T follicular helper cell (primary cell): ENCODE results near the gene SLC1A6.
"Not testable (repeated sequence)": the region's sequence is repeated elsewhere in the genome, so short reads cannot be mapped to it uniquely, and the experiment has no call there.

Experiments
- DNase-seq: peaks from one replicate; pipeline ENCODE4 v3.0.0-alpha.2; 2020; ENCODE audit warnings: low read depth

The SLC1A6 gene

GRCh38 chr19:14957464-14957863, 22.2 kb downstream of the SLC1A6 start:
- no peak for DNase-seq

DNA sequence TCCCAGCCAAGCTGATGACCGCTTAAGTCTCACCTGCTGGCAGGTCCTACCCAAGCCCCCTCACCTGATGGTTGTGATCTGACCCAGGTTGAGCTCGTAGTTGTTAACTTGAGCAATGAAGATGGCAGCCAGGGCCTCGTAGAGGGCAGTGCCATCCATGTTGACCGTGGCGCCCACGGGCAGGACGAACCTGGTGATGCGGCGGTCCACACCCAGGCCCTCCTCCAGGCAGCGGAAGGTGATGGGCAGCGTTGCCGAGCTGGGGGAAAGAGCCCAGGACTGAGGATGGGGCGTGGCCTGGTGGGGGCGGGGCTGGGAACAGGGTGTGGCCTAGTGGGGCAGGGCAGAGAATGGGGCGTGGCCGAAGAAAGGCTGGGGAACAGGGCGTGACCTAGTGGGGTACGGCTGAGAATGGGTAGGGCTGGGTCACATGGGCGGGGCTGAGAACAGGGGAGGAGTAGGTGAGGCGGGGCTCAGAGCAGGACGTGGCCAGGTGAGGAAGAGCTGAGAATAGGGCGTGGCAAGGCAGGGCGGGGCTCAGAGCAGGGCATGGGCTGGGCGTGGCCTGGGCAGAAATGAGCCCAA, 25.5 kb downstream of the SLC1A6 start:
- no peak for DNase-seq

- no peak for DNase-seq
These were observed 26.9 kb downstream of the SLC1A6 start for GRCh38 chr19:14952767-14953166.

- DNase-seq, result no peak
These were observed 29.2 kb downstream of the SLC1A6 start for GRCh38 chr19:14950421-14950820.

- no peak for DNase-seq
These were observed 29.8 kb downstream of the SLC1A6 start for GRCh38 chr19:14949876-14950275.

- not testable (repeated sequence) for DNase-seq
These were observed 30.3 kb downstream of the SLC1A6 start for GRCh38 chr19:14949413-14949812.

DNA sequence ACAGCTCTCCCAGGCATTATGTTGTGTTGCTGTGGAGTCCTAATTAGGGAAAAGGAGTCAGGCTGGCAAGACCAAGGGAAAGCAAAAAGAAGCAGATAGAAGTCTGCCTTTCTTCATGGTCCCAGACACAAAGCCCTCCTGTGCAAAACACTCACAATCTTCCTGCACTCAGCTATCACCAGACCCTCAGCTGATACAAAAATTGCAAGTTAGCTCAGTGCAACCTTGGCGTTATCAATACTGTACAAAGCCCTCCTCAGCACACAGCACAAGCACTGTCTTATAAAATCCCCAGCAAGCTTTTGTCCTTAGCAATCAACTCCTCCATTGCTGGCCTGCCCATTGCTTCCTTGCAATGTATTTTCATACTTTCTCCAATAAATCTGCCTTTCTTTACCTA, 35.2 kb downstream of the SLC1A6 start:
- no peak for DNase-seq

DNA sequence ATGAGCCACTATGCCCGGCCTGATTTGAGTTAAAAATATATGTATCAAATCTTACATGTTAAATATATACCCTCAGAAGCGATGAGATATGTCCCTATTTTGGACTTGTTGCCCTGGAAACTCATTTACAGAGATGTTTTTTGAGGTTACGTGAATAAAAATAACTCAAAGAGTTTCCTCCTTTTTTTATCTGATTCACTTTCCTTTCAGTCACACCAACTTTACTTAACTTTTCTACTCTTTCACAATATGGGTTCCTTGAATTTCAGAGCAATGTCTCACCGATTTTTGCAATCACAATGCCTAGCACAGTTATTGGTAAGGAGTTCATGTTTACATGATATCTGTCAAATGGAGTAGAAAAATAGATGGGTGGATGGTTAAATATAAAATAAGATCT, 36.1 kb downstream of the SLC1A6 start:
- no peak for DNase-seq

- no peak for DNase-seq
These were observed 38.5 kb downstream of the SLC1A6 start, which contains the start of gene OR7C2 for GRCh38 chr19:14941189-14941588. TSS of gene OR7C2 (plus strand) at chr19:14941489. CDS start at chr19:14941489, 0 bp downstream.

DNA sequence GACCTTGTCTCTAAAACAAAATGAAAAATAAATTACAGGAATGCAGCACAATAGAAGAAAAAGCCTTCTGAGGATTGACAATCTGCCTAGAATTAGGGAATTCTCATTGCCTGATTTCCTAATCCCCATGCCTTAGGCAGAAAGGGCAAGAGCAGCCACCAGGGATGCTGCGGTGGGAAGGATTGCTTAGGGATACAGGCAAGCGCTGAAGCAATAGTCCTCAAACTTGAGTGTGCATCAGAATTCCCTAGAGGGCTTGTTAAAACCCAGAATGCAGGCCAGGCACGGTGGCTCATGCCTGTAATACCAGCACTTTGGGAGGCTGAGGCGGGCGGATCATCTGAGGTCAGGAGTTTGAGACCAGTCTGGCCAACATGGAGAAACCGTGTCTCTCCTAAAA, 39.4 kb downstream of the SLC1A6 start:
- DNase-seq, result no peak

- no peak for DNase-seq
These were observed 46.2 kb downstream of the SLC1A6 start for GRCh38 chr19:14933506-14933905.

DNA sequence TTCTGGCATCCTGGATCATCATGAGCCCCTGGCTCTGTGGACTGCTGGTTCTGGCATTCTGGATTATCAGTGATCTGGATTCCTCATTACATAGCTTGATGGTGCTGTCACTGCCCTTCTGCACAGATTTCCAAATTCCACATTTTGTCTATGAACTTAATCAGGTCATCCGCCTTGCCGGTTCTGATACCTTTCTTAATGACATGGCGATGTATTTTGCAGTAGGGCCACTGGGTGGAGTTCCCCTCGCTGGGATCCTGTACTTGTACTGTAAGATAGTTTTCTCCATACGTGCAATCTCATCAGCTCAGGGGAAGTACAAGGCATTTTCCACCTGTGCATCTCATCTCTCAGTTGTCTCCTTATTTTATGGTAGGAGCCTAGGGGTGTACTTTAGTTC, 62.8 kb downstream of the SLC1A6 start:
- no peak for DNase-seq

- no peak for DNase-seq
These were observed 64.5 kb downstream of the SLC1A6 start for GRCh38 chr19:14915116-14915515.

DNA sequence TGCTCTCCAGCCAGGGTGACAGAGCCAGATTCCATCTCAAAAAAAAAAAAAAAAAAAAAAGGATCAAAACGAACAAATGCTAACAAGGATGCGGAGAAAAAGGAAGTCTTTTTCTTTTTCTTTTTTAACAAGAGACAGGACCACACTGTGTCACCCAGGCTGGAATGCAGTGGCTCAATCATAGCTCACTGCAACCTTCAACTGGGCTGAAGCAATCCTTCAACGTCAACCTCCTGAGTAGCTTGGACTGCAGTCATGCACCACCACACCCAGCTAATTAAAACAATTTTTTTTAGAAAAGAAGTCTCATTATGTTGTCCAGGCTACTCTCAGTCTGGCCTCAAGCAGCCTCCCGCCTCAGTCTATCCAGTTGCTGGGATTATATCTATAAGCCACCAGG, 73.0 kb downstream of the SLC1A6 start:
- no peak for DNase-seq

GRCh38 chr19:14901675-14902260, 77.9 kb downstream of the SLC1A6 start:
- no peak for DNase-seq
